ENCODE measurements around the gene NAA50.

The NAA50 gene

GRCh38 chr3:113744941-113745755 is 901 bp downstream of the NAA50 start:
- CTCF ChIA-PET: interaction anchor here (0.6 to 2.4 kb wide), 8 partner anchors 9 to 511 kb away, joined by 3 to 14 read pairs (median 4); no protein-coding TSS in a partner anchor
- TF ChIP-seq FOXA1 (IDR thresholded peaks at IDR 0.05): no peak
- TF ChIP-seq, protein P1, sequence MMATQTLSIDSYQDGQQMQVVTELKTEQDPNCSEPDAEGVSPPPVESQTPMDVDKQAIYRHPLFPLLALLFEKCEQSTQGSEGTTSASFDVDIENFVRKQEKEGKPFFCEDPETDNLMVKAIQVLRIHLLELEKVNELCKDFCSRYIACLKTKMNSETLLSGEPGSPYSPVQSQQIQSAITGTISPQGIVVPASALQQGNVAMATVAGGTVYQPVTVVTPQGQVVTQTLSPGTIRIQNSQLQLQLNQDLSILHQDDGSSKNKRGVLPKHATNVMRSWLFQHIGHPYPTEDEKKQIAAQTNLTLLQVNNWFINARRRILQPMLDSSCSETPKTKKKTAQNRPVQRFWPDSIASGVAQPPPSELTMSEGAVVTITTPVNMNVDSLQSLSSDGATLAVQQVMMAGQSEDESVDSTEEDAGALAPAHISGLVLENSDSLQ (IDR thresholded peaks at IDR 0.05): no peak
- TF ChIP-seq LEF1 (IDR thresholded peaks at IDR 0.05; ENCODE audit: borderline replicate concordance): no peak
- no peak for TF ChIP-seq HDGF (IDR thresholded peaks at IDR 0.05; ENCODE audit: borderline replicate concordance)
- TF ChIP-seq FOXK2 (IDR thresholded peaks at IDR 0.05): no peak
- TF ChIP-seq CTBP1 (IDR thresholded peaks at IDR 0.05; ENCODE audit: borderline replicate concordance): no peak
- no peak for TF ChIP-seq SP1 (IDR thresholded peaks at IDR 0.05)
- TF ChIP-seq ELF4 (IDR thresholded peaks at IDR 0.05): no peak
- no peak for TF ChIP-seq BHLHE40 (IDR thresholded peaks at IDR 0.05; ENCODE audit: borderline replicate concordance)
- no peak for TF ChIP-seq FOXM1 (IDR thresholded peaks at IDR 0.05; ENCODE audit: borderline replicate concordance)
- POLR2A ChIA-PET: interaction anchor here (1.0 to 2.0 kb wide), 3 partner anchors 9 to 230 kb away, joined by 3 to 13 read pairs (median 12); partner anchors contain the start of gene SPICE1
- peak; percentile 66 for DNase-seq (ENCODE audit: extremely low spot score)

GRCh38 chr3:113743006-113743630 is 2.9 kb downstream of the NAA50 start:
- CTCF ChIA-PET: no interaction called here
- no peak for TF ChIP-seq FOXA1 (IDR thresholded peaks at IDR 0.05)
- no peak for TF ChIP-seq BHLHE40 (IDR thresholded peaks at IDR 0.05; ENCODE audit: borderline replicate concordance)
- TF ChIP-seq FOXM1 (IDR thresholded peaks at IDR 0.05; ENCODE audit: borderline replicate concordance): no peak
- no peak for TF ChIP-seq HDGF (IDR thresholded peaks at IDR 0.05; ENCODE audit: borderline replicate concordance)
- TF ChIP-seq TARDBP (IDR thresholded peaks at IDR 0.05): no peak
- TF ChIP-seq, protein P1 (IDR thresholded peaks at IDR 0.05): no peak
- no peak for TF ChIP-seq FOXK2 (IDR thresholded peaks at IDR 0.05)
- no peak for TF ChIP-seq ARNT (IDR thresholded peaks at IDR 0.05)
- no peak for TF ChIP-seq ZNF384 (IDR thresholded peaks at IDR 0.05)
- TF ChIP-seq LEF1 (IDR thresholded peaks at IDR 0.05; ENCODE audit: borderline replicate concordance): no peak
- TF ChIP-seq SP1 (IDR thresholded peaks at IDR 0.05): no peak
- TF ChIP-seq L3MBTL2 (conservative IDR thresholded peaks at IDR 0.05): no peak
- TF ChIP-seq SUZ12 (IDR thresholded peaks at IDR 0.05): no peak
- no peak for TF ChIP-seq NFRKB (IDR thresholded peaks at IDR 0.05)
- no peak for TF ChIP-seq CTBP1 (IDR thresholded peaks at IDR 0.05; ENCODE audit: borderline replicate concordance)
- TF ChIP-seq ELF4 (IDR thresholded peaks at IDR 0.05): no peak
- POLR2A ChIA-PET: no interaction called here
- no peak for DNase-seq (ENCODE audit: extremely low spot score)

DNA sequence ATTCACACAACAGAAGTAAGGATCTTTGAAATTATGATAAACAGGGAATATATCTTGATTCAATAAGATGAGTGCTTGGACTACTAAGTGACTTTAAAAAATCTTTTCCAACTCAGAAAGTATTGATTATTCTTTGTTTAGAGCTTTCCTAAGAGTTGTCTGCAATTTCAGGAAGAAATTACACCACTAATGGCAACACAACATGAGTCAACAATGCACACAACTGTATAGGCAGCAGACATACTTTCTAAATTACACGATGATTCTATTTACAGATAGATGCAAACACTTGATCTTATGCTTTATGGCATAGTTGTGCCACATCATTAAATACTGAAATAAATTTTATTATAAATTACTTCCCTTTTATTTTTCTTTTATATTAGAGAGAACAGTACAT is 4.4 kb downstream of the NAA50 start:
- ChIA-PET POLR2A (no interaction called here), CTCF (no interaction called here)
- TF ChIP-seq ELF4 (IDR thresholded peaks at IDR 0.05): no peak
- TF ChIP-seq LEF1 (IDR thresholded peaks at IDR 0.05; ENCODE audit: borderline replicate concordance): no peak
- TF ChIP-seq FOXM1 (IDR thresholded peaks at IDR 0.05; ENCODE audit: borderline replicate concordance): no peak
- TF ChIP-seq BHLHE40 (IDR thresholded peaks at IDR 0.05; ENCODE audit: borderline replicate concordance): no peak
- TF ChIP-seq FOXK2 (IDR thresholded peaks at IDR 0.05): no peak
- TF ChIP-seq, protein P1 (IDR thresholded peaks at IDR 0.05): no peak
- no peak for TF ChIP-seq L3MBTL2 (conservative IDR thresholded peaks at IDR 0.05)
- no peak for TF ChIP-seq ARNT (IDR thresholded peaks at IDR 0.05)
- no peak for DNase-seq (ENCODE audit: extremely low spot score)

- no peak for DNase-seq (ENCODE audit: extremely low spot score)
- TF ChIP-seq ARNT (IDR thresholded peaks at IDR 0.05) (no peak), FOXK2 (IDR thresholded peaks at IDR 0.05) (no peak), SUZ12 (IDR thresholded peaks at IDR 0.05) (no peak), L3MBTL2 (conservative IDR thresholded peaks at IDR 0.05) (no peak), FOXA1 (IDR thresholded peaks at IDR 0.05) (no peak), ZNF384 (IDR thresholded peaks at IDR 0.05) (no peak), SP1 (IDR thresholded peaks at IDR 0.05) (no peak), NFRKB (IDR thresholded peaks at IDR 0.05) (no peak), ELF4 (IDR thresholded peaks at IDR 0.05) (no peak), BHLHE40 (IDR thresholded peaks at IDR 0.05; ENCODE audit: borderline replicate concordance) (no peak), TARDBP (IDR thresholded peaks at IDR 0.05) (no peak), HDGF (IDR thresholded peaks at IDR 0.05; ENCODE audit: borderline replicate concordance) (no peak), FOXM1 (IDR thresholded peaks at IDR 0.05; ENCODE audit: borderline replicate concordance) (no peak), CTBP1 (IDR thresholded peaks at IDR 0.05; ENCODE audit: borderline replicate concordance) (no peak), LEF1 (IDR thresholded peaks at IDR 0.05; ENCODE audit: borderline replicate concordance) (no peak)
- TF ChIP-seq, protein P1 (IDR thresholded peaks at IDR 0.05): no peak
- POLR2A ChIA-PET: no interaction called here
- CTCF ChIA-PET: no interaction called here
Measured at GRCh38 chr3:113741086-113741485, 5.0 kb downstream of the NAA50 start.

Data from HEK293T (cell line).